Stimulated activated CD4-positive, alpha-beta T cell treated with anti-CD3 and anti-CD28 coated beads, Interleukin-1b, Interleukin-23, amount 100 ng/mL, for 48 hours (primary cell): ENCODE measurements around the gene PRR12.
A peak's percentile ranks its signal among the peaks of the same experiment; 100 is the strongest.
"Not testable (repeated sequence)": the region's sequence is repeated elsewhere in the genome, so short reads cannot be mapped to it uniquely, and the experiment has no call there.

Experiments used
- DNase-seq: peaks from one replicate; pipeline ENCODE4 v3.0.0-alpha.2; 2020

PRR12 gene

DNA sequence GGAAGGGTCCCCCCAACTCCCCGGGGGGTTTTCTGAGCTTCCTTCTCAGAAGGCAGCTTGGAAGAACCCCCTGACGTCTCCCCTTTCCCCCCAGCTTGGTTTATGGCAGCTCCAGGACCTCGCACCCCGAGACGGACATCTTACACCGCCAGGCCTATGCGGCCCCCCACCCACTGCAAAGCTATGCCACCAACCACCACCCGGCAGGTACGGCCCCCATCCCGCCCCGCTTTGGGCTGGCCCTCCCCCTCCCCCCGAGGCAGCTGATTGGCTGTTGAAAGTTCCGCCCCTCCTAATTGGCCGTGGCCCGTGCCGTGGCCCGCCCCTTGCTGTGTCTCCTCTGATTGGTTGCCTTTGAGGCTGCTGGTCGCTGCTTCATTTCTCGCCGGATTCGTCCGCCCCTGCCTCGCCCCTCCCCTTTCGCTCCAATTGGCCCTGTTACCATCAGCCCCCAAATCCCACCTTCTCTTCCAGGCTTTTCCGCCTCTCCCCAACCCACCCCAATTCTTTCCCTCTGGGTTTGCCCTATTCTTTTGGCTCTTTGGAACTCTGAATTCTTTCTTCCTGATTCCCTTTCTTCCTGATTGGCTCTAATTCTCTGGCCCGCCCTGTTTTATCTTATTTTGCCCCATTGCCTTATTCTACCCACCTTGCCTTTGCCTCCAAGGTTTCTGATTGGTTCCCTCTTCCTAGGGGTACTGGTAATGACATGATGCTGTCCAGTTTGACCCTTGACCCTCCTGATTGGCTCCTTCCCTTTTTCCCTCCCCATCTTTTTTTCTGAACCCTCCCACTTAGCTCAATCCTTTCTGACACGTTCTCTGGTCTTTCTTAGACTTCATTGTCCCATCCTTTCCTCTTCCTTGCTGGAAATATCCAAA is 2.5 kb downstream of the PRR12 start:
- peak; percentile 94 for DNase-seq

DNA sequence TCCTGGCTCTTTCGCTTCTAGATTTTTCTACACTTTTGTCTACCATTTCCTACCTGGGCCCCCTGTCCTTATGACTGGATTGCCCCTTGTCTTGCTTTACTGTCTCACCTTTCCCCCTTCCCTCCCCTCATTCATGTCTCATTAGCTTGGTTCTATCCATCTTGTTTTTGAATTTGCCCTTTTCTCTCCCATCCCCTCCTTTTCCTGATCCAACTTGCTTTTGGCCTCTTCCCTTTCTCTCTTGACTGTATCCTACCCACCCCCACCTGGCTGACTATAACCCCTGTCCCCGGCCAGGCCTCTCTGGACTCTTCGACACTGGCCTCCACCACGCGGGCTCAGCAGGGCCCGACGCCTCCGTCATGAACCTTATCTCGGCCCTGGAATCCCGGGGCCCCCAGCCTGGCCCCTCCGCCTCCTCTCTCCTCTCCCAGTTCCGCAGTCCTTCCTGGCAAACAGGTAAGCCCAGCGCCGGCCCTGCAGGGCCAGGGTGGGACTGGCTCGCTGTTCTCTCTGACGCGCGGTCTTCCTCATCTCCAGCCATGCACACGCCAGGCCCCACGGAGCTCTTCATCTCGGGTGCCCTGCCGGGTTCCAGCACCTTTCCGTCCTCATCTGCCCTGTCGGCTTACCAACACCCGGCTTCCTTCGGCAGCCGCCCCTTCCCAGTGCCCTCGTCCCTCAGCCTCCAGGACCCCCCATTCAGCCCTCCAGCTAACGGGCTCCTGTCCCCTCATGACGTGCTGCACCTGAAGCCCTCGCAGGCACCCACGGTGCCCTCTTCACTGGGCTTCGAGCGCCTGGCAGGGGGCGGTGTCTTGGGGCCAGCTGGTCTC is 3.4 kb downstream of the PRR12 start:
- DNase-seq, result no peak

DNA sequence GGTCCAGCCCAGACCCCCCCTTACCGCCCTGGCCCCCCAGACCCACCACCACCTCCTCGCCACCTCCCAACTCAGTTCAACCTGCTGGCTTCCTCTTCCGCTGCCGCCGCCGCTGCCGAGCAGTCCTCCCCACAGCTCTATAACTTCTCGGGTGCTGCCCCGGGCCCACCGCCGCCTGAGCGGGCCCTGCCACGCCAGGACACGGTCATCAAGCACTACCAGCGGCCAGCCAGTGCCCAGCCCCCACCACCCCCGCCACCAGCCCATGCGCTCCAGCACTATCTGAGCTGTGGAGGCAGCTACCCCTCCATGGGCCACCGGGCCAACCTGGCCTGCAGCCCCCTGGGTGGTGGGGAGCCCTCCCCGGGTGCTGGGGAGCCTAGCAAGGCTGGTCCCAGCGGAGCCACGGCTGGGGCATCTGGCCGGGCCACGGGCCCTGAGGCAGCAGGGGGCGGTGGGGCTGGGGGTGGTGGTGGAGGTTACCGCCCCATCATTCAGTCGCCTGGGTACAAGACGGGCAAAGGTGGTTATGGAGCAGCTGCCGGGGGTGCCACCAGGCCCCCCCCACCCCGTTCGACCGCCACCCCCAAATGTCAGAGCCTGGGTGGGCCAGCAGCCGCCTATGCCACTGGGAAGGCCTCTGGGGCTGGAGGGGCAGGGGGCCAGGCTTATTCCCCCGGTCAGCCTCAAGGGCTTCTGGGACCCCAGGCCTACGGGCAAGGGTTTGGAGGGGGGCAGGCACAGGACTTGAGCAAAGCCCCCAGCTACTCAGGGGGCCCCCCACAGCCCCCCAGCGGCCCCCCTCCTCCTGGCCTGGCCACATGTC is 4.2 kb downstream of the PRR12 start:
- no peak for DNase-seq

DNA sequence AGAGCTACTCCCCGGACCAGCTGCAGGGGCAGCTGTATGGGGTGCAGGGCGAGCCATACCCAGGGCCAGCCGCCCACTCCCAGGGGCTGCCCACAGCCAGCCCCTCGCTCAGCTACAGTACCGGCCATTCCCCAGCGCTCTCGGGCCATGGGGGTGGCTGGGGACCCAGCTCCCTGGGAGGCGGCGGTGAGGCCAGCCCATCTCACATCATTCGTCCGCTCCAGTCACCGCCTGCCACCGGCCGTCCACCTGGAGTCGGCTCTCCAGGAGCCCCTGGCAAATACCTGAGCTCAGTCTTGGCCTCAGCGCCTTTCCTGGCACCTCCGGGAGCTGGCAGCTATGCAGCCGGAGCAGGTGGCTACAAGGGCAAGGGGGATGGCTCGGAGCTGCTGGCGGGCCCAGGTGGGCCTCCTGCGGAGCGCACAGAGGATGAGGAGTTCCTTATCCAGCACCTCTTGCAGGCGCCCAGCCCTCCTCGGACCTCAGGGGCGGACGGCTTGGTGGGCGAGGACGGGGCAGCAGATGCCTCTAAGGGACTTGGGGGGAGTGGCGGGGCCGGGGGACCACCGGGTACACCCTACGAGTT is 4.9 kb downstream of the PRR12 start:
- no peak for DNase-seq

DNA sequence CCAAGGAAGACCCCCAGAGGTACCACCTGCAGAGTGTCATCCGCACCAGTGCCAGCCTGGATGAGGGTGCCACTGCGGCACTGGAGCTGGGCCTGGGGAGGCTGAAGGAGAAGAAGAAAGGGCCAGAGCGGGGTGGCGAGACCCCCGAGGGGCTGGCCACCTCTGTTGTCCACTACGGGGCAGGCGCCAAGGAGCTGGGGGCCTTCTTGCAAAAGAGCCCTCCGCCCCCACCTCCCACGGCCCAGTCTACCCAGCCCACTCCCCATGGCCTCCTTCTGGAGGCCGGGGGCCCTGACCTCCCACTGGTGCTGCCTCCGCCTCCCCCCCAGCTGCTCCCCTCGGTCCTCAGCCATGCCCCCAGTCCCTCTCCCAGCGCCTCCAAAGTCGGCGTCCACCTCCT is 5.4 kb downstream of the PRR12 start:
- no peak for DNase-seq

DNA sequence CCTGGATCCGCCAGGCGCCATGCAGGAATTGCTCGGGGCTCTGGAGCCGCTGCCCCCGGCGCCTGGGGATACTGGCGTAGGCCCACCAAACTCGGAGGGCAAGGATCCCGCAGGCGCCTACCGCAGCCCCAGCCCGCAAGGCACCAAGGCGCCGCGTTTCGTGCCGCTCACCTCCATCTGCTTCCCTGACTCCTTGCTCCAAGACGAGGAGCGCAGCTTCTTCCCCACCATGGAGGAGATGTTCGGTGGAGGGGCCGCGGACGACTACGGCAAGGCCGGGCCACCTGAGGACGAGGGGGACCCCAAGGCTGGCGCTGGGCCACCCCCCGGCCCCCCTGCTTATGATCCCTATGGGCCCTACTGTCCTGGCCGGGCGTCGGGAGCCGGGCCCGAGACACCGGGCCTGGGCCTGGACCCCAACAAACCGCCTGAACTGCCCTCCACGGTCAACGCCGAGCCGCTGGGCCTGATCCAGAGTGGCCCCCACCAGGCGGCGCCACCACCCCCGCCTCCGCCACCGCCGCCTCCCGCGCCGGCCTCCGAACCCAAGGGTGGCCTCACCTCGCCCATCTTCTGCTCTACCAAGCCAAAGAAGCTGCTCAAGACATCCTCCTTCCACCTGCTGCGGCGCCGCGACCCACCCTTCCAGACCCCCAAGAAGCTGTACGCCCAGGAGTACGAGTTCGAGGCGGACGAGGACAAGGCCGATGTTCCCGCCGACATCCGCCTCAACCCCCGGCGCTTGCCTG is 6.1 kb downstream of the PRR12 start:
- no peak for DNase-seq

DNA sequence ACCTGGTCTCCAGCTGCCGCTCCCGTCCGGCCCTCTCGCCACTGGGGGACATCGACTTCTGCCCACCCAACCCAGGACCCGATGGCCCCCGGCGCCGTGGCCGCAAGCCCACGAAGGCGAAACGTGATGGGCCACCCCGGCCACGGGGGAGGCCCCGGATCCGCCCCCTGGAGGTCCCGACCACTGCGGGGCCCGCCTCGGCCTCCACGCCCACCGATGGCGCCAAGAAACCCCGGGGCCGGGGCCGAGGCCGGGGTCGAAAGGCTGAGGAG is 6.7 kb downstream of the PRR12 start:
- DNase-seq, result no peak

DNA sequence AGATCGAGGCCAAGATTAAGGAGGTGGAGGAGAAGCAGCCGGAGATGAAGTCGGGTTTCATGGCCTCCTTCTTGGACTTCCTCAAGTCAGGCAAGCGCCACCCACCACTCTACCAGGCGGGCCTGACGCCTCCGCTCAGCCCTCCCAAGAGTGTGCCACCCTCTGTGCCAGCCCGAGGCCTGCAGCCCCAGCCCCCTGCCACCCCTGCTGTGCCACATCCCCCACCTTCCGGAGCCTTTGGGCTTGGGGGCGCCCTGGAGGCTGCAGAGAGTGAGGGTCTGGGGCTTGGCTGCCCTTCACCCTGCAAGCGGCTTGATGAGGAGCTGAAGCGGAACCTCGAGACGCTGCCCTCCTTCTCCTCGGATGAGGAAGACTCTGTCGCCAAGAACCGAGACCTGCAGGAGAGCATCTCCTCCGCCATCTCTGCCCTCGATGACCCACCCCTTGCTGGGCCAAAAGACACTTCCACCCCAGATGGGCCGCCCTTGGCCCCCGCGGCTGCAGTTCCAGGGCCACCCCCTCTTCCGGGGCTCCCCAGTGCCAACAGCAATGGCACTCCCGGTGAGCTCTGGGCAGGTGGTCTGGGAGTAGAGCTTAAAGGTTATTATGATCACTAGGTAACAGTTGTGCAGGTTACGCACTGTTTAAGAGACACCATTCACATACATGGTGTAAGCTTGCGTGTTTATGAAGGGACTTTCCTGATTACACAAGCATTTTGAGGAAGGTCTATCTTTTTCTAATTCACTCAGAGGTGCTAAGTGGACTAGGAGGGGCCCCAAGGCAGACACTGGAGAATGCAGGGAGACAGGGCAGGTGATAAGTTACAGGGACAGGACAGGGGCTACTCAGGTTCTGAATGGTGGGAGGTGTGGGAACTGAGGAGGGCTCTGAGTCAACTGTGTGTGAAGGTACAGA is 8.7 kb downstream of the PRR12 start:
- DNase-seq, result no peak

DNA sequence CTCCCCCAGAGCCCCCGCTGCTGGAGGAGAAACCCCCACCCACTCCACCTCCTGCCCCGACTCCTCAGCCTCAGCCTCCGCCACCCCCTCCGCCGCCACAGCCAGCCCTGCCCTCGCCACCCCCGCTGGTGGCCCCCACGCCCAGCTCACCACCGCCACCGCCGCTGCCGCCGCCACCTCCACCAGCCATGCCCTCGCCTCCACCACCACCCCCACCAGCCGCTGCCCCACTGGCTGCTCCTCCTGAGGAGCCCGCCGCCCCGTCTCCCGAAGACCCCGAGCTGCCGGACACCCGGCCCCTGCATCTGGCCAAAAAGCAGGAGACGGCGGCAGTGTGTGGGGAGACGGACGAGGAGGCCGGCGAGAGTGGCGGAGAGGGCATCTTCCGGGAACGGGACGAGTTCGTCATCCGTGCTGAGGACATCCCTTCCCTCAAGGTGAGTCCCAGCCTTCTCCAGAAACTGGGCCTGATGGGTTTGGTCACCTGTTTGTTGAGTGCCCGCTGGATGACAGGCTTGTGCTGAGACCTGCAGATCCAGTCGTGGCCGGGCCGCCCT is 10.6 kb downstream of the PRR12 start:
- no peak for DNase-seq

DNA sequence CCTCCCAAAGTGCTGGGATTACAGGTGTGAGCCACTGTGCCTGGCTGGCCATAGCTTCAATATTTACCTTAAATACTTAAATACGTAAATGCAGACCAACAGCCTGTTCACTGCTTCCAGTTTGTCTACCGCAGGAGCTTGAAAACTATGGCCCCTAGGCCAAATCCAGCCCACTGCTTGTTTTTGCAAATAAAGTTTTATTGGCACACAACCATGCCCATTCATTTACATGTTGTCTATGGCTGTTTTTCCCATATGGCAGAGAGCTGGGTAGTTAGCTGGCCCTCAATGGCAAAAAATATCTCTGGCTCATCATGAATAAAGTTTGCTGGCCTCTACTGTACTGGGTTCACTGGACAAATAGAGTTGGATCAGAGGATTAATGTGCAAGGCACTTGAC is 11.8 kb downstream of the PRR12 start:
- DNase-seq, result no peak

DNA sequence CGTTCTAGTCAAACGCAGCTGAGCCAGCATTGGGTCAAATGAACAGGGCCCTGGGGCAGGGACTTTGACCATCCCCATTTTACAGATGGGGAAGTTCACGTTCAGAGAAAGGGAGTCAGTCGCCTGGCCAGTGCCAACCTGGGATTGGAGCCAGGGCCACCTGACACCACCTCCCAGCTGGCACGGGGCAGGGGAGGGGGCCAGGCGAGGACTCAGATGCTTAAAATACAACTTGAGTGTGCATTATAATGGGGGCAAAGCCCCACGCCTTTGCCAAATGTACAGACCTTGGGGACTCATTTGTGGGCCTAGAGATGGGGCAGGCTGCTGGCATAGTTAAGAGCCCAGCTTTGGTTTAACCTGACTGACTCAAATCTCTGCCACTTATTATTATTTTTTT is 14.6 kb downstream of the PRR12 start:
- DNase-seq, result no peak

DNA sequence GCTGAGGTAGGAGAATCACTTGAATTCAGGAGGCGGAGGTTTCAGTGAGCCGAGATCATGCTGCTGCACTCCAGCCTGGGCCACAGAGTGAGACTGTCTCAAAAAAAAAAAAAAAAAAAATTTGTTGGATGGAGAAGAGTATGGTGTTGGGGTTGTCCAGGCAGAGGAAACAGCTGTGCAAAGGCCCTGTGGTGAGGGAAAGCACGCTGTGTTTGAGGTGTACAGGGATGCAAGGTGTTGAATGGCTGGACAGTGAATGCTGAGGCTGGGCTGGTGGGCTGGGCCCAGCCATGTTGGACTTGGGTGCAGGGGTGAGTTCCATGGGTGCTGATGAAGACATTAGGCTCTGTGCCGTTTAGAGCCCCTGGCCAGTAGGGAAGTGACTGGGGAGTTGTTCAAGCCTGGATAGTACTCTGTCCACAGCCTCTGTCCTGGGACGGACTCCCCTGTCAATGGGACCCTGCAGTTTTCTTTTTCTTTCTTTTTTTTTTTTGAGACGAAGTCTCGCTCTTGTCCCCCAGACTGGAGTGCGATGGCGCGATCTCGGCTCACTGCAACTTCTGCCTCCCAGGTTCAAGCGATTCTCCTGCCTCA is 18.6 kb downstream of the PRR12 start:
- no peak for DNase-seq

DNA sequence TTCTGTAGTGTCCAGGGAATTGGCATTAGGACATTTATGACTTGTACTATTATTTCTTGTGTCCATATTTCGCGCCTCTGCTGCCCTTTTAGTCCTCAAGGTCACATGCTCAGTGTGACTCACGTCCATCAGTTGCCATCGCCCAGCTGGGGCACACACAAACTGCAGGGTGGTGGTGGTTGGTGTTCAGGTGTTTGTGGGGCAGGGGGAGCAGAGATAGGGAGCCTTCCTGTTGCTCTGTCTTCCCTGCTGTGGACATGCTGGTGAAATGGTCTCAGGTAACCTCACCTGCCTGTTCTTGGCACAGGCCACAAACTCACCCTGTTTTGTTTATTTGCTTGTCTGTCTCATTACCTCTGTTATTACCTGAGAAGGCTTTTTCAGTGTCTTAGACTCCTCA is 22.4 kb downstream of the PRR12 start:
- no peak for DNase-seq

DNA sequence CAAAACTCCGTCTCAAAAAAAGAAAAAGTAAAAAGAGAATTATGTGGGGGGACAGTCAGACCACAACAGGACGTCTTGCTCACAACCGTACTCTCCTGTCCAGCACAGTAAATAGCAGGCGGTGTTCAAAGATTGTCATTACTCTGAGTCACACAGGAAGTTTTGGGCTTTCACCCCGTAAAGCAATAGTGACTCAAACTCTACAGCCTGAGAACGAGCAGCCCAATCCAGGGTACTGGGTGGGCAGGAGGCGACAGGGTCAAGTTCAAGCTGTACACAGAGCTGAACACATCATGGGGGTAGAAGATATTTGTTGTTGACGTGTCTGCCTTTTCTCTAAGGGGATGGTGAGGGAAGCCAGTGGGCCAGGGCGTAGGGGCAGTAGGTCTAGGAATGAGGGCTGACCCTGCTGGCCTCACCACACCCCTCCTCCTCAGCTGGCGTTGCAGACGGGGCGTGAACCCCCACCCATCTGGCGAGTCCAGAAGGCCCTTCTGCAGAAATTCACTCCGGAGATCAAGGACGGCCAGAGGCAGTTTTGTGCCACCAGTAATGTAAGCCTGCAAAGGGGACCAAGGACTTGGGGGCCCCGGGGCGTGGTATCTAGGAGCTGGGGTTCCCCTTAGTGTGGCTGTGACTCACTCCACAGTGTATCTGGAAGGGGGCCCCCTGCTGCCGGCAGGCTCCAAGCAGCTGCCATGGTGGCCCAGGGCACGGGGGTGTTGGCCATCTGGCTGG is 23.3 kb downstream of the PRR12 start:
- DNase-seq, result peak; percentile 25

DNA sequence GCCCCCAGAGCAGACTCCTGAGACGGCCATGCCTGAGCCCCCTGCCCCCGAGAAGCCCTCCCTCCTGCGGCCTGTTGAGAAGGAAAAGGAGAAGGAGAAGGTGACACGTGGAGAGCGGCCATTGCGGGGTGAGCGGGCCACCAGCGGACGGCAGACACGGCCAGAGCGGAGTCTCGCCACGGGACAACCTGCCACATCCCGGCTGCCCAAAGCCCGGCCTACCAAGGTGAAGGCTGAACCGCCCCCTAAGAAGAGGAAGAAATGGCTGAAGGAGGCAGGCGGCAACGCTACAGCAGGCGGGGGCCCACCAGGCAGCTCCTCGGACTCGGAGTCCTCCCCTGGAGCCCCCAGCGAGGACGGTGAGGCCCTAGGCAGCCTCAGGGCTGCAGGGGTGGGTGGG is 24.9 kb downstream of the PRR12 start:
- no peak for DNase-seq

DNA sequence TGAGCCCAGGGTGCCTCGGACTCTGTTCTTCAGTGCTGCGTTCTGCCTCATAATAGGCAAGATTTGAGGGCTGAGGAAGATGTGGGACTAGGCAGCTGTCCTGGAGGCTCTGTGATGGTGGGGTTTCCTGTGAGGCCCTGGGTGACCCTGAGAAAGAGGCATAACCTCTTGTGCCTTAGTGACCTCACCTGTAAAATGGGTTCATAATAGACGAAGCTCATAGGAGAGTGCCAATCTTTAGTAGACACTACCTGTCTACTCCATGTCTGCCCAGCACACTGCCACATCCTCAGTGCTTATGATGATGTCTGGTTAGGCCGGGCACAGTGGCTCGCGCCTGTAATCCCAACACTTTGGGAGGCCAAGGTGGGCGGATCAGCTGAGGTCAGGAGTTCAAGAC is 25.6 kb downstream of the PRR12 start:
- no peak for DNase-seq

DNA sequence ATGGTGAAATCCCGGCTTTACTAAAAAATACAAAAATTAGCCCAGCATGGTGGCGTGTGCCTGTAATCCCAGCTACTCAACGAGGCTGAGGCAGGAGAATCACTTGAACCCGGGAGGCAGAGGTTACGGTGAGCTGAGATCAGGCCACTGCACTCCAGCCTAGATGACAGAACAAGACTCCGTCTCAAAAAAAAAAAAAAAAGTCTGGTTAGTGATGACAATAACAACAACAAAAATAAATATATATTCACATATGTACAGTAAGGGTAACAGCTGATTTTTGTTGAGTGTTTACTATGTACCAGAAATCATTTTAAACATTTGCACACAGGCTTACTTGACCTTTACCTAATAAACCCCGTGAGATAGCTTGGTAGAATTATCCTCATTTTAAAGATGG is 26.0 kb downstream of the PRR12 start:
- no peak for DNase-seq

DNA sequence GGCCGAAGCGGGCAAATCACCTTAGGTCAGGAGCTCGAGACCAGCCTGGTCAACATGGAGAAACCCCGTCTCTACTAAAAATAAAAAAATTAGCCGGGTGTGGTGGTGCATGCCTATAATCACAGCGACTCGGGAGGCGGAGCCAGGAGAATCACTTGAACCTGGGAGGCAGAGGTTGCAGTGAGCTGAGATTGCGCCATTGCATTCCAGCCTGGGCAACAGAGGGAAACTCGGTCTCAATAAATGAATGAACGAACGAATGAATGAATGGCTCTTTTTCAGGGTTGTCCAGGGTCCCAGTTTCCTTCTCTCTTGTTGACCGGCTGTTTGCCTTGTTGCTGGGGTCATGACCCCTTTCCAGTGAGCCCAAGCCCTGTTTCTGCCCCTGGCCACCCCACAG is 26.9 kb downstream of the PRR12 start:
- not testable (repeated sequence) for DNase-seq

DNA sequence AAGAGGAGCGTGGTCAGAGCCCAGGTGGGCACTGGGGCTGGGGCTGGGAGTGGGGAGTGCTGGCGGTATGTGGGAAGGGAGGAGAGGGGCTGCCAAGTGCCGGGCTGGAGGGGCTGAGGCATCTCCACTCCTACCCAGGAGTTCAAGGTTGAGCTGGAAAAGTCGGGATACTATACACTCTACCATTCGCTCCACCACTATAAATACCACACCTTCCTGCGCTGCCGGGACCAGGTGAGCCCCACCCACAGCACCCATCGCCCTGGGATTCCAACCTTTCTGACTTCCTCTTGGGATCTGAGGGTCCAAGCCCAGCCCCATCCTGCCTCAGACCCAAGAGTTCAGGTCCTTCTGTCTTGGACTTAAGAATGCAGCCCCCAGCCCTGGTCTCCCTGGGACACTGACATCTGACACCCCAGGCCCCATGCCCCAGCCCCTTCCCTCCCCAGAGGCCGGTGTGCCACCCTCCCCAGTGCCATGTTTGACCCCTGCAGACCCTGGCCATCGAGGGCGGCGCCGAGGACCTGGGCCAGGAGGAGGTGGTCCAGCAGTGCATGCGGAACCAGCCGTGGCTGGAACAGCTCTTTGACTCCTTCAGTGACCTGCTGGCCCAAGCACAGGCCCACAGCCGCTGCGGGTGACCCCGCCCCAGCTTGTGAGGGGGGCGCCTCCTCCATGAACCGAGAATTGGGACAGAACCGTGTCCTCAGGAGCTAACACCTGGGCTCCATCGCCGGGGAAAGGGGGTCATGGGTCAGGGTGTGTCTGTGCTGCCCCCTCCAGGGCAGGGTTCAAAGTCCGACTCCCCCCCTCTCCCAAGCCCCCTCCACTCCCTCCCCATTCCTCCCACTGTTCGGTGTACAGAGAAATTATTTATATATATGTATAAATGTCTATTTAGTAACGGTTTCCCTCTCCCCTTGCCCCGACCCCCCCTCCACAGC is 34.3 kb downstream of the PRR12 start:
- DNase-seq, result no peak
